Endodermal cell (in vitro differentiated cells): ENCODE measurements around the gene MDC1. TPM values are rescaled to one million over a fixed set of nuclear protein-coding genes. Genes with fewer than 3 reads are reported as not detected.
A peak's percentile ranks its signal among the peaks of the same experiment; 100 is the strongest.
"Not testable (repeated sequence)": the region's sequence is repeated elsewhere in the genome, so short reads cannot be mapped to it uniquely, and the experiment has no call there.

Experiments used
- DNase-seq: peaks from one replicate; pipeline ENCODE4 v3.0.0-alpha.2; 2017
- H3K27ac ChIP-seq: 2 replicates; pipeline ENCODE4 v1.5.1; 2013; ENCODE audit warnings: mild to moderate bottlenecking, low read depth, low read length, moderate library complexity
- H3K27me3 ChIP-seq: 2 replicates; pipeline ENCODE4 v1.6.1; 2013; ENCODE audit warnings: mild to moderate bottlenecking, low read length, moderate library complexity; ENCODE audit not compliant: insufficient read depth, control insufficient read depth, poor library complexity, severe bottlenecking
- H3K36me3 ChIP-seq: 2 replicates; pipeline ENCODE4 v1.7.0; 2013; ENCODE audit warnings: mild to moderate bottlenecking, low read length, moderate library complexity; ENCODE audit not compliant: control insufficient read depth, insufficient read depth
- H3K4me1 ChIP-seq: one replicate; pipeline ENCODE4 v1.7.0; 2013; ENCODE audit warnings: low read length; ENCODE audit not compliant: control insufficient read depth, insufficient read depth
- H3K4me3 ChIP-seq: 2 replicates; pipeline ENCODE4 v1.5.1; 2013; ENCODE audit warnings: mild to moderate bottlenecking, low read length, moderate library complexity
- H3K9ac ChIP-seq: 2 replicates; pipeline ENCODE4 v1.6.1; 2013; ENCODE audit warnings: mild to moderate bottlenecking, low read length, moderate library complexity; ENCODE audit not compliant: poor library complexity, severe bottlenecking; ENCODE audit errors: extremely low read depth
- H3K9me3 ChIP-seq: 2 replicates; pipeline ENCODE4 v1.6.1; 2013; ENCODE audit warnings: mild to moderate bottlenecking, low read length, moderate library complexity; ENCODE audit not compliant: control insufficient read depth
- H3K27ac Mint-ChIP-seq: 2 replicates; pipeline ENCODE4 v1.8.0; 2020; ENCODE audit warnings: mixed read lengths
- H3K27me3 Mint-ChIP-seq: 2 replicates; pipeline ENCODE4 v1.8.0; 2021; ENCODE audit warnings: mild to moderate bottlenecking, mixed read lengths; ENCODE audit not compliant: insufficient read depth
- H3K36me3 Mint-ChIP-seq: 2 replicates; pipeline ENCODE4 v1.8.0; 2020; ENCODE audit warnings: low read depth, mixed read lengths
- H3K4me1 Mint-ChIP-seq: 2 replicates; pipeline ENCODE4 v1.8.0; 2020; ENCODE audit warnings: mixed read lengths
- H3K4me3 Mint-ChIP-seq: 2 replicates; pipeline ENCODE4 v1.8.0; 2020; ENCODE audit warnings: mild to moderate bottlenecking, moderate library complexity, mixed read lengths
- H3K9me3 Mint-ChIP-seq: 2 replicates; pipeline ENCODE4 v1.8.0; 2020; ENCODE audit warnings: mild to moderate bottlenecking, mixed read lengths
- WGBS, 2 experiments: methylation state at CpG; one replicate each; pipeline versions ENCODE4 v1.1.5 to v1.1.7; 2013; ENCODE audit warnings: missing lambda C conversion rate in 2 of 2, mixed read lengths in 1 of 2; ENCODE audit not compliant: insufficient coverage in 1 of 2, insufficient read length in 1 of 2; 5-methylcytosine and 5-hydroxymethylcytosine counted together
- total RNA-seq, 2 donors: library from RNA; stranded (reverse); fragmentation: NEBNext Ultra II Directional in 1 of 2; extraction: Animal tissue kit (Norgen Biotek cat#: 25700) in 1 of 2; gene quantifications; 2 replicates in 1 of 2; 3 replicates in 1 of 2; pipeline ENCODE4 v1.2.1, GENCODE V29; 2021
- TF ChIP-seq, protein P1 (sequence below): fragments of 200-600 bp; sonication (generic); conservative IDR thresholded peaks from 2 replicates; pipeline ENCODE4 v1.5.0; 2021; ENCODE audit warnings: antibody characterized with exemption, mild to moderate bottlenecking

Gene MDC1
- total RNA-seq, 2 donors from 2014 or later: 79.0 to 95.1 TPM

DNA sequence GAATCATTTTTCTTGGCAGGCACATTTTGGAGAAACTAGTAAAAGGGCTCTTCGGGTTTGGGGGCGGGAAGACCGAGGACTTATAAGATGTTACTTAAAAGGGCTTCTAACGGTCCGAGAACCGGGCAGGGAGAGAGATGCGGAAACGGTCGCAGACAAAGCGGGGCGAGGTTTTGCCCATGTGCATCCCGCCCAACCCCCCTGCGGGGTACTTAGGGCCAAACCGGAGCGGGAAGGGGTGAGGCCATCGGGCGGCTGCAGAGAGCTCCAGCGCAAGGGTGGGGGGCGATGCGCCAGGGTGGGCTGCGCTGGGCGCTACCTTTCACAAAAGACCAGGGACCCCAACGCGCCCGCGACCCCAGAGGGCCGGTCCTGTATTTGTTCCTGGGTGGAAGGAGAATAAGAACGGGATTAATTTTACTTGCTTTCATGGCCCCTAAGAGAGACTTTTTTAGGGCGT, 3.7 kb upstream of the MDC1 start:
- Histone ChIP-seq H3K36me3 (peaks cover 46% of the 10 kb centered on the region), H3K9ac (peak overlapping the region; percentile 100), H3K4me3 (peak overlapping the region; percentile 99), H3K4me1 (no peaks in the 10 kb centered on the region), H3K27ac (peak overlapping the region; percentile 99), H3K9me3 (no peaks in the 10 kb centered on the region), H3K27me3 (no peaks in the 10 kb centered on the region)
- TF ChIP-seq, protein P1, sequence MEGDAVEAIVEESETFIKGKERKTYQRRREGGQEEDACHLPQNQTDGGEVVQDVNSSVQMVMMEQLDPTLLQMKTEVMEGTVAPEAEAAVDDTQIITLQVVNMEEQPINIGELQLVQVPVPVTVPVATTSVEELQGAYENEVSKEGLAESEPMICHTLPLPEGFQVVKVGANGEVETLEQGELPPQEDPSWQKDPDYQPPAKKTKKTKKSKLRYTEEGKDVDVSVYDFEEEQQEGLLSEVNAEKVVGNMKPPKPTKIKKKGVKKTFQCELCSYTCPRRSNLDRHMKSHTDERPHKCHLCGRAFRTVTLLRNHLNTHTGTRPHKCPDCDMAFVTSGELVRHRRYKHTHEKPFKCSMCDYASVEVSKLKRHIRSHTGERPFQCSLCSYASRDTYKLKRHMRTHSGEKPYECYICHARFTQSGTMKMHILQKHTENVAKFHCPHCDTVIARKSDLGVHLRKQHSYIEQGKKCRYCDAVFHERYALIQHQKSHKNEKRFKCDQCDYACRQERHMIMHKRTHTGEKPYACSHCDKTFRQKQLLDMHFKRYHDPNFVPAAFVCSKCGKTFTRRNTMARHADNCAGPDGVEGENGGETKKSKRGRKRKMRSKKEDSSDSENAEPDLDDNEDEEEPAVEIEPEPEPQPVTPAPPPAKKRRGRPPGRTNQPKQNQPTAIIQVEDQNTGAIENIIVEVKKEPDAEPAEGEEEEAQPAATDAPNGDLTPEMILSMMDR: no peak
- Mint-ChIP-seq H3K4me1 (peaks cover 37% of the 10 kb centered on the region), H3K27me3 (no peaks in the 10 kb centered on the region), H3K9me3 (no peaks in the 10 kb centered on the region), H3K36me3 (peaks cover 49% of the 10 kb centered on the region), H3K4me3 (peak overlapping the region; percentile 99), H3K27ac (peak overlapping the region; percentile 99)
- WGBS, 2 experiments: 0% methylated on average over 16 to 29 of the region's 29 CpGs
- peak; percentile 80 for DNase-seq

DNA sequence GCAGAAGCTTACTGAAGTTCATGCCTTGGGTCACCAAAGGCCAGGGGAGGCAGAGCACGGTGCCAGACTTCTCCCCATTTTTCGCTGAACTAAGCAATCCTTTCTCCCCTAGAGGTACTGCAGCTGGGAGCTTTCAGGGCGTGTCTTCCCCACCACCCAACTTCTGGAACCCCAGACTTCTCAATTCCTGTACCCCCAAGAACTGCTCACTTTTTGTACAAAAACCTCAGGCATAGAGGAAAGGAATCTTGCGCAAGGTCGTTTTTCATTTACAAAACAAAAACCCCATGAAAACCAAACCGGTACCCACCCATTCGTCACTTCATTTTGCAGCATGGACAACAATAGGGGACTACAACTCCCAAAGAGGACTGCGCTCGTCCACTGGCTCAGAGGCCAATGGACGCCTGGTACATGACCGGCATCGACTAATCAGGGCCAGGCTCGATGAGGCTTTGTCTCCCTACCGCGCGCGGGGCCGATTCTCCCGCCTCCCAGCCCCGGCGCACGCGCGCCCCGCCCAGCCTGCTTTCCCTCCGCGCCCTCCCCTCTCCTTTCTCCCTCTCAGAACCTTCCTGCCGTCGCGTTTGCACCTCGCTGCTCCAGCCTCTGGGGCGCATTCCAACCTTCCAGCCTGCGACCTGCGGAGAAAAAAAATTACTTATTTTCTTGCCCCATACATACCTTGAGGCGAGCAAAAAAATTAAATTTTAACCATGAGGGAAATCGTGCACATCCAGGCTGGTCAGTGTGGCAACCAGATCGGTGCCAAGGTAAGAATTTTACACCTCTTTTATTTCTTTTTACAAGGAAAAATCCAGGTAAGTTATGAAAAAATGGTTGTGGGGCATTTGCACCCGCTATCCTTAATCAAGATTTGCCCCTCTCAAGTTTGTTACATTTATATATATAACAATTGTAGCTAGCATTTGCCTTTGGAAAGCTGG, 3.0 kb upstream of the MDC1 start, which contains the start of gene TUBB:
Gene TUBB, plus strand, starts transcription at position 562 of the 947 bp plus-strand sequence. Its CDS starts 155 bp downstream, at position 717.
- Mint-ChIP-seq H3K27ac (peak within 1 kb of the TSS; percentile 99), H3K36me3 (peaks cover 44% of the 10 kb centered on the region), H3K4me1 (peaks cover 38% of the 10 kb centered on the region), H3K4me3 (peak within 1 kb of the TSS; percentile 99), H3K27me3 (no peaks in the 10 kb centered on the region), H3K9me3 (no peaks in the 10 kb centered on the region)
- no peaks in the 10 kb centered on the region for H3K9me3 ChIP-seq
- DNase-seq: peak; percentile 98
- peak within 1 kb of the TSS; percentile 99 for H3K27ac ChIP-seq
- TF ChIP-seq, protein P1: peak; percentile 29
- H3K27me3 ChIP-seq: no peaks in the 10 kb centered on the region
- H3K4me1 ChIP-seq: no peaks in the 10 kb centered on the region
- H3K36me3 ChIP-seq: peaks cover 40% of the 10 kb centered on the region
- 0% methylated on average over 25 to 37 of the region's 38 CpGs for WGBS, 2 experiments
- peak within 1 kb of the TSS; percentile 100 for H3K9ac ChIP-seq
- H3K4me3 ChIP-seq: peak within 1 kb of the TSS; percentile 99

DNA sequence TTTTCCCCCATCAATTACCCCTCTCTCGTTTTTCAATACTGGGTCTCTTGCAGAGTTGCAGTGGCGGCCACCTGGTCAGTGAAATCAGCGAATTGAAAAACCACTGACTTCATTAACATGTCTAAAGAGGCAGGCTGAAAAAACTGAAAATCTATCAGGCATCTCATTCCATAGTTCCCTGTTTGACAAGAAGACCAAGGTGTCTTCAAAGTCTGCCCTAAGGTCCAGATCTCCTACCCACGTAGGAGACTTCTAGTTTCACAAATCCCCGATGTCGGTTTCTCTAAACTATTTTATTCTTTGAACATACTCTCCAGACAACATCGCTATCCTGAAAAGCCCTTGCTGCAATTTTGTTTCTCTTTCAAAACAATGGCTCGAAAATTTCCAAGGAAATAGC, 2.3 kb upstream of the MDC1 start:
- H3K27me3 Mint-ChIP-seq: no peaks in the 10 kb centered on the region

DNA sequence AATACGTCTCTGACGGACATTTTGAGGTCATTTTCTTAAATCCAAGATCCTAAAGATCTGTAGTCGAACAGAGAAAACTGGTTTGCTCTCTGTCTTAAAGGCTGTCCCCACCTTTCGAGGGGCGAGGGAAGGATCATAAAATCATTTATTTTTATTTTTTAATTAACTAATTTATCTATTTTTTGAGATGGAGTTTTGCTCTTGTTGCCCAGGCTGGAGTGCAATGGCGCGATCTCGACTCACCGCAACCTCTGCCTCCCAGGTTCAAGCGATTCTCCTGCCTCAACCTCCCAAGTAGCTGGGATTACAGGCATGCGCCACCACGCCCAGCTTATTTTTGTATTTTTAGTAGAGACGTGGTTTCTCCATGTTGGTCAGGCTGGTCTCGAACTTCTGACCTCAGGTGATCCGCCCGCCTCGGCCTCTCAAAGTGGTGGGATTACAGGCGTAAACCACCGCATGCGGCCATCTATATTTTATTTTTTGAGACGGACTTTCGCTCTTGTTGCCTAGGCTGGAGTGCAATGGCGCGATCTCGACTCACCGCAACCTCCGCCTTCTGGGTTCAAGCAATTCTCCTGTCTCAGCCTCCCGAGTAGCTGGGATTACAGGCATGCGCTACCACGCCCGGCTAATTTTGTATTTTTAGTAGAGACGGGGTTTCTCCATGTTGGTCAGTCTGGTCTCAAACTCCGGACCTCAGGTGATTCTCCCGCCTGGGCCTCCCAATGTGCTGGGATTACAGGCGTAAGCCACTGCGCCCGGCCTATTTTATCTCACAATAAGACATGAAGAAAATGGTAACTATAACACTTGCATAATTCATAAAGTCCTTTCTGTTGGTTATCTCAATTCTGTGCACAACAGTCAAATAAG, 1.0 kb upstream of the MDC1 start:
- peaks cover 25% of the 10 kb centered on the region for H3K4me1 Mint-ChIP-seq
- WGBS, 2 experiments: 86 to 88% methylated on average over 26 to 35 of the region's 37 CpGs
- DNase-seq: not testable (repeated sequence)

More for the DNA sequence above, 2.3 kb upstream of the MDC1 start:
- Histone ChIP-seq H3K9me3 (no peaks in the 10 kb centered on the region), H3K9ac (peak overlapping the region; percentile 100), H3K4me3 (peak overlapping the region; percentile 99), H3K4me1 (no peaks in the 10 kb centered on the region), H3K27ac (peak overlapping the region; percentile 85), H3K36me3 (peaks cover 40% of the 10 kb centered on the region), H3K27me3 (no peaks in the 10 kb centered on the region)
- WGBS, 2 experiments: 8 to 11% methylated on average over 5 to 8 of the region's 8 CpGs
- Mint-ChIP-seq H3K4me1 (peaks cover 35% of the 10 kb centered on the region), H3K4me3 (peak overlapping the region; percentile 99), H3K9me3 (no peaks in the 10 kb centered on the region), H3K36me3 (peaks cover 42% of the 10 kb centered on the region), H3K27ac (peak overlapping the region; percentile 99)
- TF ChIP-seq, protein P1: no peak
- DNase-seq: no peak

More for the DNA sequence above, 1.0 kb upstream of the MDC1 start:
- peaks cover 39% of the 10 kb centered on the region for H3K36me3 Mint-ChIP-seq
- H3K9me3 Mint-ChIP-seq, H3K27me3 Mint-ChIP-seq, H3K27me3 ChIP-seq, H3K9me3 ChIP-seq, H3K4me1 ChIP-seq: not testable (repeated sequence)
- Histone ChIP-seq H3K9ac (peak overlapping the region; percentile 88), H3K4me3 (peak overlapping the region; percentile 99), H3K27ac (peak overlapping the region; percentile 91), H3K36me3 (peaks cover 39% of the 10 kb centered on the region)
- H3K27ac Mint-ChIP-seq: peak overlapping the region; percentile 100
- H3K4me3 Mint-ChIP-seq: peak overlapping the region; percentile 99
